ENCODE data around the gene PIGZ. TPM values are rescaled to one million over a fixed set of nuclear protein-coding genes. Genes with fewer than 3 reads are reported as not detected.

Gene PIGZ
- total RNA-seq, 1 donor: 4.0 TPM

- H3K27ac ChIP-seq (ENCODE audit: low read depth, low read length): no peak overlapping the region
- peaks cover 2% of the 10 kb centered on the region for H3K4me1 ChIP-seq (ENCODE audit: insufficient read depth, low read length)
- TF ChIP-seq CTCF (IDR thresholded peaks at IDR 0.05; ENCODE audit: extremely low read depth, low read depth, low read length): no peak
- H3K4me3 ChIP-seq (ENCODE audit: insufficient read depth, low read length): no peak overlapping the region
- peaks cover 2% of the 10 kb centered on the region for H3K27me3 ChIP-seq (ENCODE audit: insufficient read depth, low read length)
- no peak overlapping the region for H3K4me2 ChIP-seq (ENCODE audit: insufficient read depth, low read length)
- H3K9me3 ChIP-seq (ENCODE audit: low read depth, low read length): no peaks in the 10 kb centered on the region
- H3K36me3 ChIP-seq (ENCODE audit: insufficient read depth, low read length): no peaks in the 10 kb centered on the region
- peak; percentile 31 for DNase-seq (ENCODE audit: insufficient read length, low spot score, missing footprints)
- H3K79me2 ChIP-seq (ENCODE audit: insufficient read depth, low read length): no peaks in the 10 kb centered on the region
- H2AFZ ChIP-seq (ENCODE audit: low read length): no peak overlapping the region
- H4K20me1 ChIP-seq (ENCODE audit: insufficient read depth, low read length): no peaks in the 10 kb centered on the region
Measured at GRCh38 chr3:196991581-196992460, 23.2 kb upstream of the PIGZ start.

DNA sequence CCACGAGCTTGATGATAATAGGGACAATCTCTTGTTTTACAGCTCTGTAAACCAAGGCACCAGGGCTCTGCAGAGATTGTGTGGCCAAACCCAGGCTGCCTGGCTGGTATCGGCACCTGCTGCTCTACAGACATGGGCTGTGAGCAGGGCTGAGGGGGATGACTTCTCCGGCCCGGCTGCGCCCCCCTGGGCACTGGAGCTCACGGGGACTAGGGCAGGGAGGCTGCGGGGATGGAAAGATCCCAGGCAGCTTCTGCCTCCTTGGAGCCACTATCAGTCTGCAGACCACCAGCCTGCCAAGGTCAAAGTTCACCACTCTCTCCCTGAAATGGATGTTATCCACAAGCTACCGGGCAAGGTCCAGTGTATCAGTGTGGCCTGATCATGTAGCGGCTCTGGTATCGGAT lies 22.0 kb upstream of the PIGZ start:
- no peak overlapping the region for H2AFZ ChIP-seq (ENCODE audit: low read length)
- H3K9me3 ChIP-seq (ENCODE audit: low read depth, low read length): no peaks in the 10 kb centered on the region
- H4K20me1 ChIP-seq (ENCODE audit: insufficient read depth, low read length): no peaks in the 10 kb centered on the region
- H3K27me3 ChIP-seq (ENCODE audit: insufficient read depth, low read length): peaks cover 3% of the 10 kb centered on the region
- no peaks in the 10 kb centered on the region for H3K36me3 ChIP-seq (ENCODE audit: insufficient read depth, low read length)
- no peak overlapping the region for H3K27ac ChIP-seq (ENCODE audit: low read depth, low read length)
- DNase-seq (ENCODE audit: insufficient read length, low spot score, missing footprints): no peak
- no peaks in the 10 kb centered on the region for H3K79me2 ChIP-seq (ENCODE audit: insufficient read depth, low read length)
- TF ChIP-seq CTCF (IDR thresholded peaks at IDR 0.05; ENCODE audit: extremely low read depth, low read depth, low read length): no peak
- H3K4me3 ChIP-seq (ENCODE audit: insufficient read depth, low read length): no peak overlapping the region
- no peak overlapping the region for H3K4me2 ChIP-seq (ENCODE audit: insufficient read depth, low read length)
- peaks cover 2% of the 10 kb centered on the region for H3K4me1 ChIP-seq (ENCODE audit: insufficient read depth, low read length)

GRCh38 chr3:196989721-196990262 lies 21.2 kb upstream of the PIGZ start:
- H4K20me1 ChIP-seq (ENCODE audit: insufficient read depth, low read length): no peaks in the 10 kb centered on the region
- no peak for TF ChIP-seq CTCF (IDR thresholded peaks at IDR 0.05; ENCODE audit: extremely low read depth, low read depth, low read length)
- peaks cover 2% of the 10 kb centered on the region for H3K4me1 ChIP-seq (ENCODE audit: insufficient read depth, low read length)
- no peaks in the 10 kb centered on the region for H3K9me3 ChIP-seq (ENCODE audit: low read depth, low read length)
- H2AFZ ChIP-seq (ENCODE audit: low read length): peak overlapping the region; percentile 42
- H3K27ac ChIP-seq (ENCODE audit: low read depth, low read length): no peak overlapping the region
- no peaks in the 10 kb centered on the region for H3K36me3 ChIP-seq (ENCODE audit: insufficient read depth, low read length)
- peak overlapping the region; percentile 33 for H3K4me2 ChIP-seq (ENCODE audit: insufficient read depth, low read length)
- H3K79me2 ChIP-seq (ENCODE audit: insufficient read depth, low read length): no peaks in the 10 kb centered on the region
- peaks cover 7% of the 10 kb centered on the region for H3K27me3 ChIP-seq (ENCODE audit: insufficient read depth, low read length)
- DNase-seq (ENCODE audit: insufficient read length, low spot score, missing footprints): peak; percentile 85
- peak overlapping the region; percentile 25 for H3K4me3 ChIP-seq (ENCODE audit: insufficient read depth, low read length)
